ENCODE results near the gene CDH18.

GRCh38 chr5:19986806-19987205, 1.2 kb downstream of the CDH18 start:
- TF ChIP-seq POLR2A (IDR thresholded peaks at IDR 0.05) (no peak), CTCF (IDR thresholded peaks at IDR 0.05) (no peak)
